Peyer's patch (tissue), 4 donors: ENCODE data around the gene RAB31.

Experiments
- POLR2A ChIP-seq, 2 donors: fragments of 450-650 bp; IDR thresholded peaks; one replicate each; pipeline ENCODE4 v1.5.1; 2017; ENCODE audit warnings: antibody characterized with exemption in 2 of 2, mild to moderate bottlenecking in 2 of 2, moderate library complexity in 2 of 2
- TF ChIP-seq, protein P1 (sequence below), 6 experiments: fragments of 450-650 bp in 4 of 6; fragments of 200-600 bp in 2 of 6; sonication (generic) in 1 of 6; IDR thresholded peaks; one replicate each; pipeline ENCODE4 v1.5.1; 2017 to 2019; ENCODE audit warnings: antibody characterized with exemption in 6 of 6, mild to moderate bottlenecking in 3 of 6, moderate library complexity in 1 of 6

DNA sequence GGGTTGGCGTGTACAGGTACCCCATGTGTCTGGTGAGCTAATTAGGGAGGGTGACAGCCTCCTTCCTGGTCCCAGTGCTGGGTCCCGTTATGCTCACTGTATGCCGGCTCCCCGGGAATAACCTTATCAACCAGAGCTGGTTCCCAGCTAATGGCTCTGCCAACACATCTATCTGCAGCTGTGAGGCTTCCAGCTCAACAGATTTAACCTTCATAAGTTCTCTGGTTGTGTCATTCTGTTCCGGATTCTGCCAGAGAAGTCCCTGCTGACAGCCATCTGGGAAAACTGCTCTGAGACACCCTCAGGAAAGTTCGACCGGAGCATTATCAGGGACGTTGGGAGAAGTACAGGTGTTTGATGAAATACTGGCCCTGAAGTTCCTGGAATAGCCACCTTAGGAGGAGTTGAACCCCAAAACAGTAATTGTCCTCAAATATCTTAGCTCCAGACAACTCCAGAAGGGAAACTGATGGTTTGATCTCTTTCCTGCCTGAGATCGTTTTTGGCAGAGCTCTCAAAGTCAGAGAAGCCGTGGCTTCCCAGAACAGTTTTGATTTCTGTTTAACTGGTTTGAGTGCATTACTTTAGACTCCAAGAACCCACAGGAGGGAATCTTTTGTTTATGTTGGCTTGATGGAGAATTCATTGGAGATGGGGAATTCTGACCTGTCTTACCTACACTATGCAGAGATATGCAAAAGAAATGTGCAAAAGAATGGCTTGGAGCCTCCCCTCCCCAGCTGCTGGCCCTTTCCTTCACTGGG, 138.2 kb downstream of the RAB31 start:
- TF ChIP-seq, protein P1, sequence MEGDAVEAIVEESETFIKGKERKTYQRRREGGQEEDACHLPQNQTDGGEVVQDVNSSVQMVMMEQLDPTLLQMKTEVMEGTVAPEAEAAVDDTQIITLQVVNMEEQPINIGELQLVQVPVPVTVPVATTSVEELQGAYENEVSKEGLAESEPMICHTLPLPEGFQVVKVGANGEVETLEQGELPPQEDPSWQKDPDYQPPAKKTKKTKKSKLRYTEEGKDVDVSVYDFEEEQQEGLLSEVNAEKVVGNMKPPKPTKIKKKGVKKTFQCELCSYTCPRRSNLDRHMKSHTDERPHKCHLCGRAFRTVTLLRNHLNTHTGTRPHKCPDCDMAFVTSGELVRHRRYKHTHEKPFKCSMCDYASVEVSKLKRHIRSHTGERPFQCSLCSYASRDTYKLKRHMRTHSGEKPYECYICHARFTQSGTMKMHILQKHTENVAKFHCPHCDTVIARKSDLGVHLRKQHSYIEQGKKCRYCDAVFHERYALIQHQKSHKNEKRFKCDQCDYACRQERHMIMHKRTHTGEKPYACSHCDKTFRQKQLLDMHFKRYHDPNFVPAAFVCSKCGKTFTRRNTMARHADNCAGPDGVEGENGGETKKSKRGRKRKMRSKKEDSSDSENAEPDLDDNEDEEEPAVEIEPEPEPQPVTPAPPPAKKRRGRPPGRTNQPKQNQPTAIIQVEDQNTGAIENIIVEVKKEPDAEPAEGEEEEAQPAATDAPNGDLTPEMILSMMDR (IDR thresholded peaks at IDR 0.05): no peak
- TF ChIP-seq POLR2A (IDR thresholded peaks at IDR 0.05): no peak
